Mononuclear cell (primary cell): Measurements from ENCODE around the gene ESRRA. TPM values are rescaled to one million over a fixed set of nuclear protein-coding genes. Genes with fewer than 3 reads are reported as not detected.

ENCODE experiments used
- H3K27me3 ChIP-seq: 2 replicates; pipeline ENCODE4 v1.6.0; 2011; ENCODE audit warnings: low read length, control low read depth; ENCODE audit not compliant: insufficient read depth
- H3K4me1 ChIP-seq: 2 replicates; pipeline ENCODE4 v1.5.1; 2011; ENCODE audit warnings: mild to moderate bottlenecking, low read length, control low read depth; ENCODE audit not compliant: insufficient read depth
- H3K4me3 ChIP-seq: 2 replicates; pipeline ENCODE4 v1.5.1; 2011; ENCODE audit warnings: mild to moderate bottlenecking, low read length, moderate library complexity
- H3K9me3 ChIP-seq: 2 replicates; pipeline ENCODE4 v1.5.1; 2011; ENCODE audit warnings: low read depth, mild to moderate bottlenecking, control low read depth, low read length
- total RNA-seq: library from RNA; depleted of rRNA; stranded (reverse); fragments of >200 nt; gene quantifications from one replicate; pipeline ENCODE4 v1.2.3, GENCODE V29; 2012

Gene ESRRA
- total RNA-seq, 1 donor, result 8.5 TPM

DNA sequence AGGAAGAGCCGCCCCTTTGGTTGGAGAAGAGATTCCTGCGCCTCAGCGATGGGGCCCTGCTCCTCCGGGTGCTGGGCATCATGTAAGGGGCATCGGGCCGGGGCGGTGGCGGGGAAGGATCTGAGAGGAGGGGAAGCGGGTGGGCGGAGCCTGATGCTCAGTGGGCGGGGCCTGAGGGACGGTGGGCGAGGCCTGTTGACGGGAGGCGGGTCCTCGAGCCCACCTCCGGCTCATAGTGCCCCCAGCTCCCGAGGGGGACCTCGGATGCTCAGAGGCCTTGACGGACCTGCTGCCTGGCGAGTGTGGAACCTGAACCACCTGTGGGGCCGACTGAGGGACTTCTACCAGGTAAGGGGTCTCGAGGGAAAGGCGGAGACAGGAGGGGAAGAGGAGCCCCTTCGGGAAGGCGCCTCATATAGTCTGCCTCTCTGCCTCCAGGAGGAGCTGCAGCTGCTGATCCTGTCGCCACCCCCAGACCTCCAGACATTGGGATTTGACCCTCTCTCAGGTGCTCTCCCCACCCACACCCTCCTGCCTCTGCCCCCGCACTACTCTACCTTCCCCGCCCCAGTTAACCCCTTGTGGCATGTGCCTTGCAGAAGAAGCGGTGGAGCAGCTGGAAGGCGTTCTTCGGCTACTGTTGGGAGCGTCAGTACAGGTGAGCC is 35.5 kb downstream of the ESRRA start:
- Histone ChIP-seq H3K4me3 (peak overlapping the region; percentile 60), H3K9me3 (no peaks in the 10 kb centered on the region), H3K27me3 (no peaks in the 10 kb centered on the region), H3K4me1 (peaks cover 43% of the 10 kb centered on the region)

DNA sequence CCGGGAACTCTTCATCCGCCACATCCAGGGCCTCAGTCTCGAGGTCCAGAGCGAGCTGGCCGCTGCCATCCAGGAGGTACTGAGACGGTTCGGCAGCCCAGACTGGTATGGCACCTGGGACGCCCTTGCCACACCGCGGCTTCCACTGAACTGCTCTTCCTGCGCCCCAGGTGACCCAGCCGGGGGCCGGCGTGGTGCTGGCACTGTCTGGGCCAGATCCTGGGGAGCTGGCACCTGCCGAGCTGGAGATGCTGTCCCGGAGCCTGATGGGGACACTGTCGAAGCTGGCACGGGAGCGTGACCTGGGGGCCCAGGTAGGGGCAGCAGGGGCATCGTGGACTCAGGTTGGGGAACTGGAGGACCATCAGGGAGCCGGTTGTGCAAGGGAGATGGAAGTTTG is 36.1 kb downstream of the ESRRA start:
- no peaks in the 10 kb centered on the region for H3K9me3 ChIP-seq
- H3K4me3 ChIP-seq, result peak overlapping the region; percentile 60
- no peaks in the 10 kb centered on the region for H3K27me3 ChIP-seq
- H3K4me1 ChIP-seq, result peaks cover 43% of the 10 kb centered on the region

GRCh38 chr11:64341851-64342791 is 36.8 kb downstream of the ESRRA start:
- peak overlapping the region; percentile 19 for H3K4me3 ChIP-seq
- peaks cover 48% of the 10 kb centered on the region for H3K4me1 ChIP-seq
- H3K27me3 ChIP-seq, result no peaks in the 10 kb centered on the region
- no peaks in the 10 kb centered on the region for H3K9me3 ChIP-seq

DNA sequence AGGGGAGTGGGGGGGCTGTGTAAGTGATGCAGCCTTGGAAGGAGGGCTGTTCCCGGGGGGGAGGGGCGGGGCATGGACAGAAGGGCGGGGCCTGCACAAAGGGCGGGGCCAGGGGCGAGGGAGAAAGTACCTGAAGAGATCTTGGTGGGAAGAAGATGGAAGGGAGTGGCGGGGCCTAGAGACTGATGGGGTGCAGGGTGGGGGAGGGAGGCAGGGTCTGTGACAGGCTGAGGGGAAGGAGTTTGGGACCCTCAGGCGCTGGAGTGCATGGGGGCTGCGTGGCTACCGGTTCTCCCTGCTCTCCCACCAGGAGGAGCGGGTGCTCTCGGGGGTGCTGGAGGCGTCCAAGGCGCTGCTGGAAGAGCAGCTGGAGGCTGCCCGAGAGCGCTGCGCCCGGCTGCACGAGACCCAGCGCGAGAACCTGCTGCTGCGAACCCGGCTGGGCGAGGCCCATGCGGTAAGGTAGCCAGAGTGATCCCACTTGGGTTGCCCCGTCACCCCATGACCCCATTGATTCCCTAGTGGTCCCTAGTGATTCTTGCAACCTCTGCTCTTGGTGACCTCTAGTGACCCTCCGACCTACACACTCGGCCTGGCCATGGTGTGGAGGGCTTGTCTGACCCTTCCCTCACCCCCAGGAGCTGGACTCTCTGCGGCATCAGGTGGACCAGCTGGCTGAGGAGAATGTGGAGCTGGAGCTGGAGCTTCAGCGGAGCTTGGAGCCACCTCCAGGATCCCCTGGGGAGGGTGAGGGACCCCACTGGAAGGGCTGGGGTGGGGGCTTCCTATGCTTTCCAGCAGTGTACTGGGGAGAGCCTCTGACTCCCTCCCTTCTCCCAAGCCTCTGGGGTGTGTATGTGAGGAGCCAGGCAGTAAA is 37.8 kb downstream of the ESRRA start:
- Histone ChIP-seq H3K4me1 (peaks cover 51% of the 10 kb centered on the region), H3K4me3 (no peak overlapping the region), H3K27me3 (no peaks in the 10 kb centered on the region), H3K9me3 (no peaks in the 10 kb centered on the region)

- H3K27me3 ChIP-seq, result no peaks in the 10 kb centered on the region
- H3K9me3 ChIP-seq, result no peaks in the 10 kb centered on the region
- H3K4me3 ChIP-seq, result no peak overlapping the region
- H3K4me1 ChIP-seq, result peaks cover 44% of the 10 kb centered on the region
Measured at GRCh38 chr11:64343767-64344559, 38.6 kb downstream of the ESRRA start.

DNA sequence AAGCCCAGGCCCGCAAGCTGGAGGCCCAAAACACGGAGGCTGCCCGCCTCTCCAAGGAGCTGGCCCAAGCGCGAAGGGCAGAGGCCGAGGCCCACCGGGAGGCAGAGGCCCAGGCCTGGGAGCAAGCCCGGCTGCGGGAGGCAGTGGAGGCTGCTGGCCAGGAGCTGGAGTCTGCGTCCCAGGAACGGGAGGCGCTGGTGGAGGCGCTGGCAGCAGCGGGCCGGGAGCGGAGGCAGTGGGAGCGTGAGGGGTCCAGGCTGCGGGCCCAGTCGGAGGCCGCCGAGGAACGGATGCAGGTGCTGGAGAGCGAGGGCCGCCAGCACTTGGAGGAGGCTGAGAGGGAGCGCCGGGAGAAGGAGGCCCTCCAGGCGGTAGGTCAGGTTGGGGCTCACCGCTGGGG is 39.5 kb downstream of the ESRRA start:
- Histone ChIP-seq H3K9me3 (no peaks in the 10 kb centered on the region), H3K27me3 (no peaks in the 10 kb centered on the region), H3K4me3 (no peak overlapping the region), H3K4me1 (peaks cover 36% of the 10 kb centered on the region)

GRCh38 chr11:64347193-64347867 is 42.0 kb downstream of the ESRRA start:
- Histone ChIP-seq H3K4me1 (peaks cover 13% of the 10 kb centered on the region), H3K4me3 (no peak overlapping the region), H3K27me3 (no peaks in the 10 kb centered on the region), H3K9me3 (no peaks in the 10 kb centered on the region)

GRCh38 chr11:64348383-64349024 is 43.2 kb downstream of the ESRRA start:
- Histone ChIP-seq H3K4me1 (peaks cover 7% of the 10 kb centered on the region), H3K9me3 (no peaks in the 10 kb centered on the region), H3K27me3 (no peaks in the 10 kb centered on the region), H3K4me3 (no peak overlapping the region)

- Histone ChIP-seq H3K27me3 (no peaks in the 10 kb centered on the region), H3K9me3 (no peaks in the 10 kb centered on the region), H3K4me3 (no peak overlapping the region), H3K4me1 (peaks cover 7% of the 10 kb centered on the region)
Measured at GRCh38 chr11:64349025-64349387, 43.7 kb downstream of the ESRRA start.

DNA sequence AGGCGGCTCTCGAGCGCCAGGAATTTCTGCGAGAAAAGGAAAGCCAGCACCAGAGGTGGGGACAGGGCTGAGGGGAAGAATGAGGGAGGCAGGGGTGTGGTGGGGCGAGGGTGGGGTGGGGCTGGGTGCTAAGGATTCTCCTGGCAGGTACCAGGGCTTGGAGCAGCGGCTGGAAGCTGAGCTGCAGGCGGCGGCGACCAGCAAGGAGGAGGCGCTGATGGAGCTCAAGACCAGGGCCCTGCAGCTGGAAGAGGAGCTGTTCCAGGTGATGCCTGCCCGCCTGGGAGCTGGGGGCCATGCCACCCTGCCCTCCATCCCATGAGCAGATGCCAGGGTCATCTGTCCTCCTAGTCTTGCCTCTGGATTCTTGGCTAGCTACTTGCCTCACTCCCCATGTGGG is 44.1 kb downstream of the ESRRA start:
- Histone ChIP-seq H3K9me3 (no peaks in the 10 kb centered on the region), H3K27me3 (no peaks in the 10 kb centered on the region), H3K4me1 (peaks cover 7% of the 10 kb centered on the region), H3K4me3 (no peak overlapping the region)

DNA sequence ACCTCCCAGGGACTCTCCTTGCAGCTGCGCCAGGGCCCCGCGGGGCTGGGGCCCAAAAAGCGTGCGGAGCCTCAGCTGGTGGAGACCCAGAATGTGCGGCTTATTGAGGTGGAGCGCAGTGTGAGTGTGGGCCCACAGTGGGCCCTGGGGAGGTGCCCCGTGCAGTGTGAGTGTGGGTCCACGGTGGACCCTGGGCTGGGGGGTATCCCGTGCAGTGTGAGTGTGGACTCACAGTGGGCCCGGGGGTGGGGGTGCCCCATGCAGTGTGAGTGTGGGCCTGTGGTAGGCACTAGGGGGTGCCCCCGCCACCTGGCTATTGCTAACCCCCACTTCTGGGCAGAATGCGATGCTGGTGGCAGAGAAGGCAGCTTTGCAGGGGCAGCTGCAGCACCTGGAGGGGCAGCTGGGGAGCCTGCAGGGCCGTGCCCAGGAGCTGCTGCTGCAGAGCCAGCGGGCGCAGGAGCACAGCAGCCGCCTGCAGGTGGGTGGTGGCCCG is 45.9 kb downstream of the ESRRA start:
- Histone ChIP-seq H3K9me3 (no peaks in the 10 kb centered on the region), H3K4me1 (peaks cover 7% of the 10 kb centered on the region), H3K4me3 (no peak overlapping the region), H3K27me3 (no peaks in the 10 kb centered on the region)

DNA sequence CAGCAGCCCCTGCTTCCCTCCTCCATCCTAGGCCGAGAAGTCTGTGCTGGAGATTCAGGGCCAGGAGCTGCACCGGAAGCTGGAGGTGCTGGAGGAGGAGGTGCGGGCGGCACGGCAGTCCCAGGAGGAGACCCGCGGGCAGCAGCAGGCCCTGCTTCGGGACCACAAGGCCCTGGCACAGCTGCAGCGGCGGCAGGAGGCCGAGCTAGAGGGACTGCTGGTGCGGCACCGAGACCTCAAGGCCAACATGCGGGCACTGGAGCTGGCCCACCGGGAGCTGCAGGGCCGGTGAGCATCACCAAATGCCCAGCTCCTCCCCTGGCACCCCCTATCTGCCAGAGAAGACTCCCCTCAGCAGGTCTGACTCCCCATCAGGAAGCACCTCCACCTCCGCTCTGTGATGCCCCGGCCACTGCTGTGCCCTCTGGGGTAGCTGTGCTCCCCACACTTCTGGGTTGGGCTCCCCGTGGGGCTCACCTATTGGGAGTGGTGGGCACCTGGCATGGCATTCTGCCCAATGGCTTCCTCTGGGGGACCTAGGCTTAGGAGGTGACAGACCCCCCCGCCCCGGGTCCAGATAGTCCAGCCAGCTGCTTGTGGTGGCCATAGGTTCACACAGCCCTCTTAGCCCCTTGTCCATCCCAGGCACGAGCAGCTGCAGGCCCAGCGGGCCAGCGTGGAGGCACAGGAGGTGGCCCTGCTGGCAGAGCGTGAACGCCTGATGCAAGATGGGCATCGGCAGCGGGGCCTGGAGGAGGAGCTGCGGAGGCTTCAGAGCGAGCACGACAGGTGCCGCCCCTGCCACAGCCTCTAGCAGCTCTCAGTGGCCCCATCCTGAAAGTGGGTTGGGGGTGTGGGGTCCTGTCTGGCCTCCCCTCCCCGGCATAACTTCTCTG is 47.0 kb downstream of the ESRRA start:
- Histone ChIP-seq H3K27me3 (no peaks in the 10 kb centered on the region), H3K9me3 (no peaks in the 10 kb centered on the region), H3K4me1 (peaks cover 2% of the 10 kb centered on the region), H3K4me3 (no peak overlapping the region)
